ENCODE measurements around the gene IHH.

DNA sequence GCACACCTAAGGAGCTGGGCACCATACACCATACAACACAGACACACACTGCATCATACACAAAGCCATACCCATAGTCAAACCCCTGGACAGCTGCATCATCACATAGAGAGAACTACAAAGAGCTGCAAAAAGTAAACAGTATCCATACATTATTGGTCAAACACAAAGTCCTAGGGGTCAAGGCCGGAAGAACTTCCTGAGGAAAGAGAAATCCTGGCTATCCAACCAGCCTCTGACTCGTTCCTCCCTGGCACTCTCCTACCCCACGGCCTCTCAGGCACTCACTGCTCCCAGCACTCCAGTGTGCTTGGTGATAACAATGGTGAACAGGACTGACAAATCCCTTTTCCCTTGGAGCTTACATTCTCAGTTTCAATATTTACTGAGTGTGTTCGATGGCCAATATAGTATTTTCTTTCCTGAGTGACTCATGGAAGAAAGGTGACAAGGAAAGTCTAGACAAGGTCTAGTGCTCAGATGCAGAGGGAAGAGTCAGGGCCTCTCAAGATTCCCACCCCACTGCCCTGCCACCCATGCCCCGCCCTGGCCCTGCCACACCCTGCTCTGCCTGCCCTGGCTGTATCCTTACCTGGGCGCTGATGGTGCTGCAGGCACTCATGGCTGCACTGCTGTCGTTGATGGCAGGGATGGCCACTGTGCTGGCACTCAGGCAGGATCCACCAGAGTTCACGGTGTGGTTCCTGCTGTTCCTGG lies 22.8 kb downstream of the IHH start:
- TF ChIP-seq CTCF (IDR thresholded peaks at IDR 0.05): no peak
- TF ChIP-seq EP300 (IDR thresholded peaks at IDR 0.05): no peak

Measured in tibial nerve (tissue), 4 donors.